Mesendoderm (in vitro differentiated cells): ENCODE measurements around the gene OCLN.

ENCODE experiments used
- DNase-seq: peaks from one replicate; pipeline ENCODE4 v3.0.0; 2013
- H2AK5ac ChIP-seq: 2 replicates; pipeline ENCODE4 v1.6.1; 2013; ENCODE audit warnings: low read length, inconsistent platforms
- H2BK120ac ChIP-seq: 2 replicates; pipeline ENCODE4 v1.6.1; 2013; ENCODE audit warnings: low read depth, mild to moderate bottlenecking, low read length, moderate library complexity, mixed read lengths
- H2BK15ac ChIP-seq: replicated peaks from 2 replicates; pipeline ENCODE4 v1.6.1; 2013; ENCODE audit warnings: low read depth, mild to moderate bottlenecking, moderate library complexity
- H2BK5ac ChIP-seq: 2 replicates; pipeline ENCODE4 v1.6.1; 2013; ENCODE audit warnings: low read length, inconsistent platforms
- H3K18ac ChIP-seq: 2 replicates; pipeline ENCODE4 v1.6.1; 2013; ENCODE audit warnings: mild to moderate bottlenecking, low read length, mixed read lengths
- H3K23ac ChIP-seq: one replicate; pipeline ENCODE4 v1.6.1; 2013; ENCODE audit warnings: low read length
- H3K27ac ChIP-seq: 2 replicates; pipeline ENCODE4 v1.5.1; 2013; ENCODE audit warnings: low read depth, mild to moderate bottlenecking, inconsistent platforms, low read length, moderate library complexity
- H3K27me3 ChIP-seq: 2 replicates; pipeline ENCODE4 v1.6.1; 2013; ENCODE audit warnings: low read length, control low read depth, mild to moderate bottlenecking, inconsistent platforms; ENCODE audit not compliant: insufficient read depth, poor library complexity
- H3K36me3 ChIP-seq: 2 replicates; pipeline ENCODE4 v1.6.1; 2013; ENCODE audit warnings: low read length, inconsistent platforms; ENCODE audit not compliant: control insufficient read depth, insufficient read depth
- H3K4ac ChIP-seq: one replicate; pipeline ENCODE4 v1.6.1; 2013; ENCODE audit warnings: low read depth, mild to moderate bottlenecking, low read length, moderate library complexity
- H3K4me1 ChIP-seq: 2 replicates; pipeline ENCODE4 v1.6.1; 2013; ENCODE audit warnings: low read depth, low read length, inconsistent platforms; ENCODE audit not compliant: control insufficient read depth
- H3K4me2 ChIP-seq: 2 replicates; pipeline ENCODE4 v1.6.1; 2013; ENCODE audit warnings: low read length
- H3K4me3 ChIP-seq: 2 replicates; pipeline ENCODE4 v1.5.1; 2013; ENCODE audit warnings: mild to moderate bottlenecking, low read length
- H3K56ac ChIP-seq: one replicate; pipeline ENCODE4 v1.6.1; 2013; ENCODE audit warnings: low read length
- H3K79me1 ChIP-seq: 2 replicates; pipeline ENCODE4 v1.6.1; 2013; ENCODE audit warnings: low read length, inconsistent platforms
- H3K79me2 ChIP-seq: 2 replicates; pipeline ENCODE4 v1.6.1; 2013; ENCODE audit warnings: mild to moderate bottlenecking, low read length; ENCODE audit not compliant: control insufficient read depth, insufficient read depth
- H3K9ac ChIP-seq: 2 replicates; pipeline ENCODE4 v1.6.1; 2013; ENCODE audit warnings: low read length, inconsistent platforms
- H4K5ac ChIP-seq: one replicate; pipeline ENCODE4 v1.6.1; 2013; ENCODE audit warnings: low read length
- H4K8ac ChIP-seq: one replicate; pipeline ENCODE4 v1.6.1; 2013; ENCODE audit warnings: low read depth, mild to moderate bottlenecking, control low read depth, low read length, moderate library complexity
- WGBS: extraction: QIAGEN DNeasy Blood & Tissue Kit; methylation state at CpG from one replicate; pipeline ENCODE4 v1.1.7; 2013; ENCODE audit warnings: low lambda C conversion rate, missing lambda C conversion rate; ENCODE audit not compliant: insufficient coverage; ENCODE audit errors: extremely low coverage; 5-methylcytosine and 5-hydroxymethylcytosine counted together

Gene OCLN

DNA sequence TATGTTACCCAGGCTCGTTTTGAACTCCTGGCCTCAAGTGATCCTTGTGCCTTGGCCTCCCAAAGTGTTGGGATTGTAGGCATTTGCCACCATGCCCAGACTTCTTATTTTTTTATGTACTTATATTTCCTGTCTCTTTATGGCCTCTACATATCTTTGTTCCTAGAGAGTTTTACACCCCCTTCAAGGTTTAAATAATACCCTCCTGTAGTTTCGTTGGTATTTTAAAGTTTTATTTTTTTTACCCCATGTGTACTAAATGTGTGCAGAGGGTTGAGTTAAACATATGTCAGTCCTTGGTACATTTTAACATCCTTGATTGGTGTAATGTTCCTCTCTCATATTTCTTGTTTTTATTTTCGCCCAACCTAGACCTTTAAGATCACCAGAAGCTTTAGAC lies 29.4 kb downstream of the OCLN start:
- WGBS, result no CpG with 5 or more reads among the region's 3 CpGs

DNA sequence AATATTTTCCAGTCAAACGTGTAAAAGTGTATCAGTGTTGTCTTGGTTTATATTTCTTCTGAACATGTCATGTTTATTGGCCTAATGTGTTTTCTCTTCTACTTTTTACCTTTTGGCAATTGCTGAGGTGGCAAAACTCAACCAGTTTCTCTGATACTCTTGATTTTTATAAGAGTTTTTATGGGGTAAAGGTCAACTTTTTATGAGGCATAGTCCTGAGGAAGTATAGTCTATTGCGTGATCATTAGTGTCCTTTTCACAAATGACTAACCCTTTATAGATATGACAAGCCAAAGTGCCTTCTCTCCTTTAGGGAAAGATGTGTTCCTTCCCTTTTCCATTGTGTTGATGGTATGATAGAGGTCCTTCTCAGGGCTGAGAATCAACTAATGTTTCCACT lies 32.9 kb downstream of the OCLN start:
- WGBS, result no CpG with 5 or more reads among the region's 2 CpGs
- Histone ChIP-seq H3K79me1 (no peaks in the 10 kb centered on the region), H3K23ac (no peak overlapping the region), H3K79me2 (no peaks in the 10 kb centered on the region), H4K8ac (no peak overlapping the region), H3K4me1 (no peaks in the 10 kb centered on the region), H2BK5ac (no peak overlapping the region), H3K18ac (no peak overlapping the region), H4K5ac (no peak overlapping the region), H3K27ac (no peak overlapping the region), H3K27me3 (no peaks in the 10 kb centered on the region), H3K36me3 (no peaks in the 10 kb centered on the region), H3K4me2 (no peak overlapping the region), H3K56ac (no peak overlapping the region), H3K4me3 (no peak overlapping the region), H3K4ac (no peak overlapping the region), H2BK120ac (no peak overlapping the region), H2AK5ac (no peak overlapping the region), H3K9ac (no peak overlapping the region), H2BK15ac (no peak overlapping the region)
- no peak for DNase-seq

More for the DNA sequence above, 29.4 kb downstream of the OCLN start:
- Histone ChIP-seq H3K36me3 (no peaks in the 10 kb centered on the region), H3K18ac (no peak overlapping the region), H3K27me3 (no peaks in the 10 kb centered on the region), H3K79me1 (no peaks in the 10 kb centered on the region), H3K23ac (no peak overlapping the region), H4K5ac (no peak overlapping the region), H3K4me2 (no peak overlapping the region), H3K4me1 (no peaks in the 10 kb centered on the region), H3K27ac (no peak overlapping the region), H3K4me3 (no peak overlapping the region), H3K4ac (no peak overlapping the region), H3K56ac (no peak overlapping the region), H2BK5ac (no peak overlapping the region), H2BK120ac (no peak overlapping the region), H2BK15ac (no peak overlapping the region), H3K79me2 (no peaks in the 10 kb centered on the region), H4K8ac (no peak overlapping the region), H3K9ac (no peak overlapping the region), H2AK5ac (no peak overlapping the region)
- DNase-seq, result no peak

DNA sequence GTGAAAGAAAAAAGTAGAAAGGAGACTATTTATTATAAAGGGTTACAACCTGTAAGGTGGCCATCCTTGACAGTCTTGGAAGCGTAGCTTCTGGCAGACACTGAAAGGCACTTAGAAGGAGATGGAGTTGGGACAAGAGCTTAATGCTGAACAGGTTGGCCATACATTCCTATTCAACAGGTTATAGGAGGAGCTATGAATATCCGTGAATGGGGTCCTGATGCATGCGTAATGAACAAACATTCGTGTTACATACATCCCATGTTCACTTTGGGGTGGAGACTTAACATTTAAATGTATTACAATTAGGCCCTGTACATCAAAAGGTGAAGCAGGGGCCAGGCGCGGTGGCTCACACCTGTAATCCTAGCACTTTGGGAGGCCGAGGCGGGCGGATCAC lies 34.1 kb downstream of the OCLN start:
- no peak overlapping the region for H3K9ac ChIP-seq
- H3K4me3 ChIP-seq, result no peak overlapping the region
- H3K4ac ChIP-seq, result no peak overlapping the region
- H3K18ac ChIP-seq, result no peak overlapping the region
- H3K4me2 ChIP-seq, result no peak overlapping the region
- H3K36me3 ChIP-seq, result no peaks in the 10 kb centered on the region
- no peak overlapping the region for H3K56ac ChIP-seq
- no CpG with 5 or more reads among the region's 9 CpGs for WGBS
- H4K8ac ChIP-seq, result no peak overlapping the region
- no peak overlapping the region for H2BK120ac ChIP-seq
- peaks cover 4% of the 10 kb centered on the region for H3K4me1 ChIP-seq
- H4K5ac ChIP-seq, result no peak overlapping the region
- no peak overlapping the region for H2BK15ac ChIP-seq
- no peaks in the 10 kb centered on the region for H3K79me1 ChIP-seq
- peaks cover 1% of the 10 kb centered on the region for H3K79me2 ChIP-seq
- no peak overlapping the region for H2BK5ac ChIP-seq
- no peak for DNase-seq
- H2AK5ac ChIP-seq, result no peak overlapping the region
- no peak overlapping the region for H3K23ac ChIP-seq
- H3K27ac ChIP-seq, result no peak overlapping the region
- no peaks in the 10 kb centered on the region for H3K27me3 ChIP-seq

DNA sequence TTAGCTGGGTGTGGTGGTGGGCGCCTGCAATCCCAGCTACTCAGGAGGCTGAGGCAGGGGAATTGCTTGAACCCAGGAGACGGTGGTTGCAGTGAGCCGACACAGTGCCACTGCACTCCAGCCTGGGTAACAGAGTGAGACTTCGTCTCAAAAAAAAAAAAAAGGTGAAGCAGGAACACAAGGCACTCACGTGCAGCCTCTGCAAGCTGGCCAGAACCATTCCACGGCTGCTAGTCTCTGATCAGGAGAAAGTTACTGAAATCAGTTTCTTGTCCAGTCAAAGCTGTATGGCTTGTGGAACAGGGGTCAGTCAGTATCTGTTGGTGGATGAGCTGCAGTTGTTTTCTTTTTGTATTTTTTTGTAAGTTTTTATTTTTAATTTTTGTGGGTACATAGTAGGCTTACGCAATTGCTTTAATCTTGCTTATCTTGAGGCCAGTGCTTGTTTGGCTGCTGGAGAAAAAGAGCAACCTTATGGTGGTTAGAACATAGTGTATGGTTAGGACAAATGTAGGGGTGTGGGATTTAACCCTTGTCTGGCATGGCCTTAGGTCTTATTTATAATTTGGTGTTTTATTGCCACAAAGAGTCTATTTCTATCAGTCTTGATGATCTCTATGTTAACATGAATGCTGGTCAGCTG lies 34.7 kb downstream of the OCLN start:
- H3K4ac ChIP-seq, result no peak overlapping the region
- H2BK15ac ChIP-seq, result no peak overlapping the region
- no peak overlapping the region for H3K4me3 ChIP-seq
- H3K4me2 ChIP-seq, result no peak overlapping the region
- no peaks in the 10 kb centered on the region for H3K79me1 ChIP-seq
- H4K8ac ChIP-seq, result no peak overlapping the region
- H3K18ac ChIP-seq, result no peak overlapping the region
- no peak overlapping the region for H3K56ac ChIP-seq
- H3K23ac ChIP-seq, result no peak overlapping the region
- H3K9ac ChIP-seq, result no peak overlapping the region
- H3K79me2 ChIP-seq, result peaks cover 1% of the 10 kb centered on the region
- H2BK120ac ChIP-seq, result no peak overlapping the region
- peaks cover 4% of the 10 kb centered on the region for H3K4me1 ChIP-seq
- H3K27me3 ChIP-seq, result no peaks in the 10 kb centered on the region
- H2AK5ac ChIP-seq, result no peak overlapping the region
- no peaks in the 10 kb centered on the region for H3K36me3 ChIP-seq
- WGBS, result no CpG with 5 or more reads among the region's 7 CpGs
- no peak overlapping the region for H4K5ac ChIP-seq
- no peak for DNase-seq
- no peak overlapping the region for H2BK5ac ChIP-seq
- no peak overlapping the region for H3K27ac ChIP-seq

DNA sequence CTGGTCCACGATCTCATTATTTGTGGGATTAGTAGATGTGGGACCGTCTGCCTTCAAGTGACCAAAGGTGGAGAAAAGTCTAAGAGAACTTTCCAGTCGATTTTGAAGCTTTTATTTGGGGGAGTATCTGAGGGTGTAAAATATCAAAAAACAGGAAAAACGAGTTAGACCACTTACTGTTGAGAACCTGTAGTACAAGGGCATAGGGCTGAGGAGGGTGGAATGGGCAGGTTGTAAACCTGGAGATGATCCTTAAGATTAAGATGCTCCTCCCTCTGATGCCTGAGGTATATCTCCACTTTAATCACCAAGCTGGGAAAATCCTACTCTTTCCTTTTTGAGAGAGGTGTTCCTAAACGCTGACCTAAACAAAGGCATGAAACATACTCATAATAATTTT lies 35.4 kb downstream of the OCLN start:
- H4K8ac ChIP-seq, result no peak overlapping the region
- no peak overlapping the region for H3K9ac ChIP-seq
- no CpG with 5 or more reads among the region's 5 CpGs for WGBS
- H2AK5ac ChIP-seq, result no peak overlapping the region
- no peak overlapping the region for H3K4me3 ChIP-seq
- H3K79me1 ChIP-seq, result no peaks in the 10 kb centered on the region
- no peak overlapping the region for H2BK120ac ChIP-seq
- peak; percentile 84 for DNase-seq
- H3K27ac ChIP-seq, result no peak overlapping the region
- peaks cover 1% of the 10 kb centered on the region for H3K79me2 ChIP-seq
- no peak overlapping the region for H3K4me2 ChIP-seq
- H3K36me3 ChIP-seq, result no peaks in the 10 kb centered on the region
- H4K5ac ChIP-seq, result no peak overlapping the region
- H3K56ac ChIP-seq, result no peak overlapping the region
- no peaks in the 10 kb centered on the region for H3K27me3 ChIP-seq
- H3K4me1 ChIP-seq, result peaks cover 4% of the 10 kb centered on the region
- H2BK5ac ChIP-seq, result no peak overlapping the region
- H3K4ac ChIP-seq, result no peak overlapping the region
- H3K18ac ChIP-seq, result no peak overlapping the region
- H2BK15ac ChIP-seq, result no peak overlapping the region
- no peak overlapping the region for H3K23ac ChIP-seq

DNA sequence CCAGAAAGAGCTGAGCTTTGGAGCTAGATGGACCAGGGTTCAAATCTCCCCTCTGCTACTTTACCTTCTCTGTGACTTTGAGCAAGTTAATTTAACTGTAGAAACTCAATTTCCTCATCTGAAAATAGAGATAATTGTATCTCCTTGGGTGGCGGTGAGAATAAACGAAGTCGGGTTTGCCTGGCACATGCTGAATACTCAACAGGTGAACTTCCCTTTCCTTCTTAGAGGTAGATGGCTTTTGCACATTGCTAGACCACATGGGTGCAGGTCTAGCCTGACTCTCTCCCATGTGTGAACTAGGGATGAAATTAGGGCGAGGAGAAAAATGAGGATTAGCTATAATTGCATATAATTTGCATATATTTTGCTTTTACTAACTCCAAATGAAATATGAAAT lies 36.0 kb downstream of the OCLN start:
- Histone ChIP-seq H3K18ac (no peak overlapping the region), H3K36me3 (no peaks in the 10 kb centered on the region), H3K27me3 (no peaks in the 10 kb centered on the region), H3K9ac (no peak overlapping the region), H3K79me1 (no peaks in the 10 kb centered on the region), H3K4me3 (no peak overlapping the region), H3K23ac (no peak overlapping the region), H3K4me2 (no peak overlapping the region), H2BK15ac (no peak overlapping the region), H2AK5ac (no peak overlapping the region), H2BK5ac (no peak overlapping the region), H3K27ac (no peak overlapping the region), H2BK120ac (no peak overlapping the region), H3K79me2 (peaks cover 1% of the 10 kb centered on the region), H3K56ac (no peak overlapping the region), H3K4me1 (peaks cover 4% of the 10 kb centered on the region), H4K5ac (no peak overlapping the region), H4K8ac (no peak overlapping the region), H3K4ac (no peak overlapping the region)
- DNase-seq, result no peak
- WGBS, result no CpG with 5 or more reads among the region's 4 CpGs
